ENCODE measurements around the gene PTH2. TPM values are rescaled to one million over a fixed set of nuclear protein-coding genes. Genes with fewer than 3 reads are reported as not detected.

The PTH2 gene
- total and polyA plus RNA-seq, 2 donors (not counting 3 experiments of a cell fraction or from before 2014, with no cell fraction given): not detected

- ChIA-PET POLR2A (no interaction called here), CTCF (interaction anchor here (1.4 to 1.8 kb wide), 2 partner anchors 63 to 154 kb away, joined by 3 to 7 read pairs; no protein-coding TSS in a partner anchor)
- H3K4me3 ChIP-seq (replicated peaks in 1 of 3; ENCODE audit: insufficient read depth in 1 of 3, low read depth in 1 of 3, low read length in 3 of 3): no peak overlapping the region
- no peaks in the 10 kb centered on the region for H4K20me1 ChIP-seq (replicated peaks; ENCODE audit: control insufficient read depth, extremely low read depth, insufficient read depth, low read length)
- H3K27ac ChIP-seq (ENCODE audit: insufficient read depth, low read depth, low read length): no peak overlapping the region
- intact Hi-C loops (cut with micrococcal nuclease) (no loop called here), dilution Hi-C loops (cut with MboI; ENCODE audit: extremely low pct_ligation_motif_present, low sequenced_read_pairs) (no loop called here)
- no peak for DNase-seq (ENCODE audit: low read depth, low spot score)
- H3K36me3 ChIP-seq (ENCODE audit: control insufficient read depth in 2 of 2, extremely low read depth in 1 of 2, insufficient read depth in 2 of 2, low read length in 2 of 2): no peaks in the 10 kb centered on the region
- TF ChIP-seq POLR2A (IDR thresholded peaks at IDR 0.05; ENCODE audit: low read depth, low read length): no peak
- no peak for TF ChIP-seq GATA2 (IDR thresholded peaks at IDR 0.05; ENCODE audit: insufficient read depth, insufficient read length, low read depth, low read length)
- TF ChIP-seq EZH2 (IDR thresholded peaks at IDR 0.05; ENCODE audit: borderline replicate concordance, low read depth, low read length, severe bottlenecking): no peak
- TF ChIP-seq CTCF (IDR thresholded peaks at IDR 0.05; ENCODE audit: extremely low read depth in 1 of 2, insufficient read depth in 1 of 2, low read depth in 1 of 2, low read length in 2 of 2): no peak
- TF ChIP-seq POLR2AphosphoS5 (IDR thresholded peaks at IDR 0.05; ENCODE audit: insufficient read depth, low read depth, low read length): no peak
- TF ChIP-seq JUN (IDR thresholded peaks at IDR 0.05; ENCODE audit: borderline replicate concordance, insufficient read depth, insufficient read length, low read depth): no peak
- TF ChIP-seq MYC (IDR thresholded peaks at IDR 0.05; ENCODE audit: low read depth, low read length): no peak
- TF ChIP-seq MAX (IDR thresholded peaks at IDR 0.05; ENCODE audit: insufficient read depth, insufficient read length): no peak
- FAIRE-seq: no peak
- no peaks in the 10 kb centered on the region for H3K9me3 ChIP-seq (replicated peaks; ENCODE audit: control insufficient read depth, insufficient read depth, low read length)
- no peaks in the 10 kb centered on the region for H3K4me1 ChIP-seq (ENCODE audit: control insufficient read depth, extremely low read depth, insufficient read depth, low read length)
- no peak overlapping the region for H3K4me2 ChIP-seq (ENCODE audit: insufficient read depth, low read length)
- no peaks in the 10 kb centered on the region for H3K79me2 ChIP-seq (ENCODE audit: control insufficient read depth, insufficient read depth, low read length)
- H3K9ac ChIP-seq (replicated peaks; ENCODE audit: extremely low read depth, insufficient read depth, low read length): no peak overlapping the region
- peaks cover 4 to 5% of the 10 kb centered on the region in 2 experiments for H3K27me3 ChIP-seq (ENCODE audit: control insufficient read depth in 2 of 2, insufficient read depth in 2 of 2, low read length in 2 of 2)
- BruUV-seq (replicated peaks): no TSS peak
- no peak overlapping the region for H2AFZ ChIP-seq (ENCODE audit: low read depth, low read length)
- no peaks in the 10 kb centered on the region for H3K9me1 ChIP-seq (replicated peaks; ENCODE audit: control insufficient read depth, extremely low read depth, insufficient read depth, low read length)
These were observed 42.9 kb downstream of the PTH2 start for GRCh38 chr19:49380391-49380790.
